ENCODE results near the gene USB1.

DNA sequence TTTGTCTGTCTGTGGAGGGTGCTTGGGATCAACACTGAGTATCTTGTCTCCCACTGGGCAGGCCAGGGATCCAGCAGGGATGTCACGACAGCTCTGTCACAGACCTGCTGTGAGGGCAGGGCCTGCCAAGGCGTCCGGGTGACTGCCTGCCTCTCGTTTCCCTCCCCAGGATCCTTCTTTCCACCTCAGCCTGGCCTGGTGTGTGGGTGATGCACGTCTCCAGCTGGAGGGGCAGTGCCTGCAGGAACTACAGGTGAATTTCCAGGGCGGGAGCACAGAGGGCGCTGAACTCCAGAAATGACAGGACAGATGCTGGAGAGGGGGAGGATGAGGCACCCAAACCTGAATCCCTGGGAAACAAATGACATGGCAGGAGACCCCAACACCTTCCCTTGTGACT, 17.6 kb downstream of the USB1 start:
- no peak for TF ChIP-seq CTCF (conservative IDR thresholded peaks at IDR 0.05)
- no peak for TF ChIP-seq EZH2 (IDR thresholded peaks at IDR 0.05; ENCODE audit: low read depth)
